Measurements from ENCODE around the gene SHROOM4.

DNA sequence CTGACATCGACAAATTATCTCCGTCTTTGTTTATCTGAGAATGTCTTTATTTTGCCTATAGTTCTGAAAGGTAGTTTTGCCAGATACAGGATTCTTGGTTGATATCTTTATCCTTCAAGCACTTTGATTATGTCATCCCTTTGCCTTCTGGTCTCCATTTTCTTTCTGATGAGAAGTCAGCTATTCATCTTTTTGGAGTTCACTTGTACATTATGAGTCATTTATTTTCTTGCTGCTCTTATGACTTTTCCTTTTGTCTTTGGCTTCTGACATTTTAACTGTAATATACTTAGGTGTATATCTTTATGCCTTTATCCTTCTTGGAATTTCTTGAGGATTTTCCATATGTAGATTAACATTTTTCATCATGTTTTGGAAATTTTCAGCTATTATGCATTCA lies 51.4 kb downstream of the SHROOM4 start:
- no peak for TF ChIP-seq ZNF274 (IDR thresholded peaks at IDR 0.05; ENCODE audit: borderline replicate concordance, low read depth, low read length)
- no peak for TF ChIP-seq ZNF507 (tag; conservative IDR thresholded peaks at IDR 0.05)
- TF ChIP-seq, protein P1, sequence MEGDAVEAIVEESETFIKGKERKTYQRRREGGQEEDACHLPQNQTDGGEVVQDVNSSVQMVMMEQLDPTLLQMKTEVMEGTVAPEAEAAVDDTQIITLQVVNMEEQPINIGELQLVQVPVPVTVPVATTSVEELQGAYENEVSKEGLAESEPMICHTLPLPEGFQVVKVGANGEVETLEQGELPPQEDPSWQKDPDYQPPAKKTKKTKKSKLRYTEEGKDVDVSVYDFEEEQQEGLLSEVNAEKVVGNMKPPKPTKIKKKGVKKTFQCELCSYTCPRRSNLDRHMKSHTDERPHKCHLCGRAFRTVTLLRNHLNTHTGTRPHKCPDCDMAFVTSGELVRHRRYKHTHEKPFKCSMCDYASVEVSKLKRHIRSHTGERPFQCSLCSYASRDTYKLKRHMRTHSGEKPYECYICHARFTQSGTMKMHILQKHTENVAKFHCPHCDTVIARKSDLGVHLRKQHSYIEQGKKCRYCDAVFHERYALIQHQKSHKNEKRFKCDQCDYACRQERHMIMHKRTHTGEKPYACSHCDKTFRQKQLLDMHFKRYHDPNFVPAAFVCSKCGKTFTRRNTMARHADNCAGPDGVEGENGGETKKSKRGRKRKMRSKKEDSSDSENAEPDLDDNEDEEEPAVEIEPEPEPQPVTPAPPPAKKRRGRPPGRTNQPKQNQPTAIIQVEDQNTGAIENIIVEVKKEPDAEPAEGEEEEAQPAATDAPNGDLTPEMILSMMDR (IDR thresholded peaks at IDR 0.05 in 2 of 3, conservative IDR thresholded peaks at IDR 0.05 in 1 of 3; ENCODE audit: insufficient read depth in 2 of 3, low read depth in 1 of 3, low read length in 3 of 3): no peak
- TF ChIP-seq RNF2 (IDR thresholded peaks at IDR 0.05): no peak
- TF ChIP-seq, protein P2, sequence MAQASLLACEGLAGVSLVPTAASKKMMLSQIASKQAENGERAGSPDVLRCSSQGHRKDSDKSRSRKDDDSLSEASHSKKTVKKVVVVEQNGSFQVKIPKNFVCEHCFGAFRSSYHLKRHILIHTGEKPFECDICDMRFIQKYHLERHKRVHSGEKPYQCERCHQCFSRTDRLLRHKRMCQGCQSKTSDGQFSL (CRISPR knock-in tag; IDR thresholded peaks at IDR 0.05): no peak
- TF ChIP-seq, protein P2 (tag; IDR thresholded peaks at IDR 0.05): no peak

Measured in K562 (cell line).